Astrocyte (in vitro differentiated cells and primary cell): ENCODE measurements around the gene DGKZ.

Experiments
- CTCF ChIP-seq: IDR thresholded peaks from 2 replicates; pipeline ENCODE4 v1.5.1; 2011; ENCODE audit warnings: low read depth, mild to moderate bottlenecking, inconsistent platforms, low read length, moderate library complexity; ENCODE audit not compliant: insufficient read depth
- EZH2 ChIP-seq: IDR thresholded peaks from 2 replicates; pipeline ENCODE4 v1.6.1; 2012; ENCODE audit warnings: mild to moderate bottlenecking, low read length, inconsistent platforms; ENCODE audit not compliant: insufficient read depth

DNA sequence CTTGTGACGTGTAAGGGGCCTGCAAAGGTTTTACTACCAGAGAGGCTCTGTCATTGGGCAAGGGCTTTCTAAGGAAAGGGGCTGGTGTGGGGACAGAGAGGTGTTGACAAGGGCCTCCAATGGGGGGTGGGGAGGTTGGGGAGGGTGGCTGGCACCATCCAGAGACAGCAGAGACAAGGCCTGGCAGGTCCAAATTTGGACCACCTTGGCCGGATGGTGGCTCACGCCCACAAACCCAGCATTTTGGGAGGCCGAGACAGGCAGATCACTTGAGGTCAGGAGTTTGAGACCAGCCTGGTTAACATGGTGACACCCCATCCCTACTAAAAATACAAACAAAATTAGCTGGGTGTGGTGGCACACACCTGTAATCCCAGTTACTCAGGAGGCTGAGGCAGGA lies 46.5 kb downstream of the DGKZ start:
- TF ChIP-seq EZH2, result no peak
- no peak for TF ChIP-seq CTCF
